H1 (cell line): ENCODE data around the gene TSC22D1. TPM values are rescaled to one million over a fixed set of nuclear protein-coding genes. Genes with fewer than 3 reads are reported as not detected.

Experiments
- ASH2L ChIP-seq: fragments of 200-600, 300-600 bp; sonication (generic); IDR thresholded peaks from one replicate; pipeline ENCODE4 v1.7.1; 2017; ENCODE audit warnings: low read length
- CREB1 ChIP-seq: IDR thresholded peaks from 2 replicates; pipeline ENCODE4 v1.6.1; 2012; ENCODE audit warnings: inconsistent platforms
- EGR1 ChIP-seq: IDR thresholded peaks from 2 replicates; pipeline ENCODE4 v1.6.1; 2011; ENCODE audit warnings: low read depth, low read length, borderline replicate concordance
- EZH2 ChIP-seq: fragments of 200-600 bp; sonication (generic); IDR thresholded peaks from 2 replicates; pipeline ENCODE4 v1.7.1; 2012; ENCODE audit warnings: low read depth, mild to moderate bottlenecking, moderate library complexity, low read length, inconsistent platforms; ENCODE audit not compliant: severe bottlenecking
- GABPA ChIP-seq: IDR thresholded peaks from 2 replicates; pipeline ENCODE4 v1.6.1; 2011; ENCODE audit warnings: mild to moderate bottlenecking, low read length, moderate library complexity, borderline replicate concordance; ENCODE audit not compliant: insufficient read depth
- JUND ChIP-seq: IDR thresholded peaks from 2 replicates; pipeline ENCODE4 v1.6.1; 2011; ENCODE audit warnings: mild to moderate bottlenecking, improper control_type of control experiment, low read length
- KDM4A ChIP-seq: IDR thresholded peaks from one replicate; pipeline ENCODE4 v1.7.1; 2012; ENCODE audit warnings: low read depth, mild to moderate bottlenecking, moderate library complexity, low read length, inconsistent platforms; ENCODE audit not compliant: severe bottlenecking
- PHF8 ChIP-seq: fragments of 200-600 bp; sonication (generic); conservative IDR thresholded peaks from 2 replicates; pipeline ENCODE4 v1.7.1; 2012; ENCODE audit warnings: low read depth, mild to moderate bottlenecking, inconsistent platforms, low read length, moderate library complexity
- SIN3A ChIP-seq, 2 experiments: IDR thresholded peaks in 1 of 2; conservative IDR thresholded peaks in 1 of 2; 2 replicates each; pipeline ENCODE4 v1.6.1; 2011 to 2012; ENCODE audit warnings: low read length in 2 of 2, improper control_type of control experiment in 1 of 2, low read depth in 1 of 2, mild to moderate bottlenecking in 1 of 2
- SP1 ChIP-seq: IDR thresholded peaks from 2 replicates; pipeline ENCODE4 v1.6.1; 2011; ENCODE audit warnings: low read depth, low read length
- SP2 ChIP-seq: IDR thresholded peaks from 2 replicates; pipeline ENCODE4 v1.6.1; 2012; ENCODE audit warnings: mild to moderate bottlenecking, low read length, inconsistent platforms
- YY1 ChIP-seq: IDR thresholded peaks from 2 replicates; pipeline ENCODE4 v1.6.1; 2011; ENCODE audit warnings: low read depth, mild to moderate bottlenecking, low read length
- polyA plus RNA-seq, 7 experiments: library from polyadenylated mRNA; depleted of rRNA in 3 of 7; stranded (reverse) in 5 of 7; unstranded in 2 of 7; fragments of >200 nt in 5 of 7; fragments of 200-250 nt in 2 of 7; gene quantifications; 1 replicate in 5 of 7; 2 replicates in 1 of 7; 4 replicates in 1 of 7; pipeline versions ENCODE4 v1.2.1 to v1.2.3, GENCODE V29; 2011 to 2013; ENCODE audit warnings: missing spikeins in 2 of 7, mixed read lengths in 2 of 7
- total RNA-seq: library from RNA; stranded (reverse); fragmentation: NEBNext Ultra II Directional; extraction: Animal tissue kit (Norgen Biotek cat#: 25700); gene quantifications from 2 replicates; pipeline ENCODE4 v1.2.1, GENCODE V29; 2021
- TF ChIP-seq, protein P1 (sequence below), 3 experiments: IDR thresholded peaks; 1 replicate in 2 of 3; 2 replicates in 1 of 3; pipeline versions ENCODE4 v1.5.1 to v1.6.1; 2011; ENCODE audit warnings: low read length in 3 of 3, mild to moderate bottlenecking in 3 of 3, inconsistent platforms in 2 of 3, low read depth in 1 of 3, moderate library complexity in 1 of 3; ENCODE audit not compliant: insufficient read depth in 1 of 3; ENCODE audit errors: control extremely low read depth in 1 of 3

Gene TSC22D1
- total and polyA plus RNA-seq, 2 of the 8 experiments (the other 6 are each of a cell fraction or from before 2014, with no cell fraction given) = 52.6 to 80.9 TPM

DNA sequence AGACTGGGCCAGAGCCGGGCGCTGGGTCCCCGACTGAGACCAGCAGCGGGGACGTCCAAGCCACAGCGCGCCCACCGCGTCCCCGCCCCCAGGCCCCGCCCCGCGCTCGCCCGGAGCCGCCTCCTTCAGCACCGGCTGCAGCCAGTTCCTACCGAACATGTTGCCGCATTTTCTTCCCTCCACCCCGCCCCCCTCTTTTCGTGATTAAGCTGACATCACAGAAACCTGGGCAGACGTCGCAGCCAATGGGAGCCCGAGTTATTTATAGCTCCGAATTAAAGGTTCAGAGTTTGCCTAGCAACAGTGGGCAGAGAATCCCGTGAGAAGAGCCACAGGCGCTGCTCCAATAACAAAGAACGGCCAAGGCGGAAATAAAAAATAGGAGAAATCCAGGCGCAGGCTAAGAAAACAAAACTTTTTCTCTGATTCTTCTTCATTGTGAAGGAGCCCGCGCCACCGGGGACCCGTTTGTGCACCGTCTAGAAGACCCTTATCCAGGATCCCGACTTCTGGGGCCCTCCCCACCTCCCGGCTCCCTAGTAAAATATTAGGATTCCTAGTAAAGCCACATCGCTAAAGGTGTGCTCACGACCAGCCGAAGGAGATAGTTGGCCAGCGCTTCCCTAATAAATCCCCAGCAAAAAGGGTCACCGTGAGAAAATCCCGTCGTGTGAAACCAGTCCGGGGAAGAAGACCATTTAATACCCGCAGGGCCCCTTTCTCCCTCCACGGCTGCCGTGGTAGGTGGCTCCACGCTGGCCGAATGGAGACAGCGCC is 140.8 kb downstream of the TSC22D1 start (continued):
- no peak for TF ChIP-seq KDM4A
- 0 out of 2 replicates have a peak, but pooled peaks have one; percentile 48 for TF ChIP-seq SP1
- TF ChIP-seq SIN3A (conservative IDR thresholded peaks at IDR 0.05 in 1 of 2, IDR thresholded peaks at IDR 0.05 in 1 of 2; ENCODE audit: low read depth in 1 of 2, low read length in 2 of 2) = peak in 1 of 2 experiments; percentile 60; a peak in 1 of 4 replicates
- TF ChIP-seq EGR1 = no peak
- TF ChIP-seq ASH2L = no peak
- no peak for TF ChIP-seq SP2
- TF ChIP-seq CREB1 = peak; percentile 85
- peak; percentile 28; the same call in 1 of the 2 replicates for TF ChIP-seq JUND
- TF ChIP-seq YY1 = 0 out of 2 replicates have a peak, but pooled peaks have one; percentile 16
- peak; percentile 67 for TF ChIP-seq PHF8
- TF ChIP-seq GABPA = no peak
- no peak for TF ChIP-seq EZH2
- TF ChIP-seq, protein P1, sequence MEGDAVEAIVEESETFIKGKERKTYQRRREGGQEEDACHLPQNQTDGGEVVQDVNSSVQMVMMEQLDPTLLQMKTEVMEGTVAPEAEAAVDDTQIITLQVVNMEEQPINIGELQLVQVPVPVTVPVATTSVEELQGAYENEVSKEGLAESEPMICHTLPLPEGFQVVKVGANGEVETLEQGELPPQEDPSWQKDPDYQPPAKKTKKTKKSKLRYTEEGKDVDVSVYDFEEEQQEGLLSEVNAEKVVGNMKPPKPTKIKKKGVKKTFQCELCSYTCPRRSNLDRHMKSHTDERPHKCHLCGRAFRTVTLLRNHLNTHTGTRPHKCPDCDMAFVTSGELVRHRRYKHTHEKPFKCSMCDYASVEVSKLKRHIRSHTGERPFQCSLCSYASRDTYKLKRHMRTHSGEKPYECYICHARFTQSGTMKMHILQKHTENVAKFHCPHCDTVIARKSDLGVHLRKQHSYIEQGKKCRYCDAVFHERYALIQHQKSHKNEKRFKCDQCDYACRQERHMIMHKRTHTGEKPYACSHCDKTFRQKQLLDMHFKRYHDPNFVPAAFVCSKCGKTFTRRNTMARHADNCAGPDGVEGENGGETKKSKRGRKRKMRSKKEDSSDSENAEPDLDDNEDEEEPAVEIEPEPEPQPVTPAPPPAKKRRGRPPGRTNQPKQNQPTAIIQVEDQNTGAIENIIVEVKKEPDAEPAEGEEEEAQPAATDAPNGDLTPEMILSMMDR (IDR thresholded peaks at IDR 0.05; ENCODE audit: control extremely low read depth in 1 of 3, insufficient read depth in 1 of 3, low read depth in 1 of 3, low read length in 3 of 3) = no peak
